Hepatic stellate cell (primary cell): ENCODE measurements around the gene BMP10.
"Not testable (repeated sequence)": the region's sequence is repeated elsewhere in the genome, so short reads cannot be mapped to it uniquely, and the experiment has no call there.

ENCODE experiments used
- DNase-seq: peaks from one replicate; pipeline ENCODE4 v3.0.0; 2011; ENCODE audit warnings: low spot score

The BMP10 gene

DNA sequence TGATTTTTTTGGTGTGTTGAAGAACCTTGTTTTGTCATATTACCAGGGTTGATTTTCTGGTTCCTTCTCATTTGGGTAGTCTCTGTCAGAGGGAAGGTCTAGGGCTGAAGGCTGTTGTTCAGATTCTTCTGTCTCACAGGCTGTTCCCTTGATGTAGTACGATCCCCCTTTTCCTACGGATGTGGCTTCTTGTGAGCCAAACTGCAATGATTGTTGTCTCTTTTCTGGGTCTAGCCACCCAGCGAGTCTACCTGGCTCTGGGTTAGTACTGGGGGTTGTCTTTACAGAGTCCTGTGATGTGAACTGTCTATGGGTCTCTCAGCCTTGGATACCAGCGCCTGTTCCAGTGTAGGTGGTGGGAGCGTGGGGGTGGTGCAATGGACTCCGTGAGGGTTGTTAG is 24.8 kb upstream of the BMP10 start:
- DNase-seq, result not testable (repeated sequence)

DNA sequence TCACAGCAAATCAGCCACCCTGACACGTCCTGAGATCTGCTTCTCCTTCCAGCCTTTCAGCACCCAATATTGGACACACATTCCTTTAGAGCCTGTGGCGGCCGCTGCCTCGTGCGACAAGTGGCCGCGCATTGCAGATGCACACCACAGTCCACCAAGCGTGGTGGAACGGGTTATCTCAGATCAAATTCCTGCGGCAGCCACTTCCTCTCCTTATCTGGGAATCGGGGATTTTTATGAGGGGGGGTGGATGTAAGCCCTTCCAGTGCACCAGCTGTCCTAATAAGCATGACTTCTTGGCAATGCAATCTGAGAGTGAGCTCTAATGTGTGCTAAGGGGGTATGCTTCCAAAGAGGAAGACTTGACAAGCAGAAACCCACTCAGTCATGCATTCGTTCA is 18.3 kb upstream of the BMP10 start:
- DNase-seq, result peak; percentile 72

GRCh38 chr2:68889021-68889420 is 17.8 kb upstream of the BMP10 start:
- DNase-seq, result no peak

DNA sequence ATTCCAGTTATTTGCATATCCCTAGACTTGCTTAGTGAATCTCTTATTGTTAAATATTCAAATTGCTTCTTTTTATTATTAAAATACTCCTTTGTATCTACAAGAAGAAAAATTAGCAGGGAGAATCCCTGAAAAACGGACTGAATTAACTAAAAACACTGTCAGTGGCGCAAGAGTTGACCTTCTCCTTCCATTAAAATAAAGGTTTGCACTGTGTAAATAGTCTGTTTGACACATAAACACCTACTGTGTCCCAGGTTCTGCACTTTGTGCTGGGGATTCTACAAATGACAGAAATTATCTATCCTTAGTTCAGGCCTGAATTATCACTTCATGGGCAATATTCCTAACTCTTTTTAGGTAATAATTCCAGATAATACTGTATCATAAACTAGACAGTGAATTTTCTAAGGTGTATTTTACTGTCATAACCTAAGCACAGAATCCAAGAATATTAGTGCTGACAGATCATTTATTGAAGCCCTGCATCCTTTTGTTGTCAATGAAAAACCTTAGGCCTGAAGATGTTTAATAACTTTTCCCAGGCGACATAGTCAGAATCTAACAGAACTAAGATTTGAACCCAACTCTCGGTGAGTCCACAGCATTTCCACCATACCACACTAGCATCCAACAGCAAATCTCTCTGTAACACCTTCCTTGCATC is 17.0 kb upstream of the BMP10 start:
- no peak for DNase-seq

DNA sequence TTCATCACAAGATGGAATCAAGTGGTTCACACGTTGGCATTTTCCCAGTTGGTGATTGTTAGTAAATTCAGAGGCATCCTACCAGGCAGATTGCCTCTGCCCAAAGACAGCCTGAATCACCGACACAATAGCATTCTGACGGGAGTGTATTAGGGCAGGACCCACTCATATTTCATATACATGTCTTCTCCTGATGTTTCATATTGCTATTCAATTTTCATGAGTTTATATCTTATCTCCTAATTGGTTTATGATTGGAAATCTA is 14.5 kb upstream of the BMP10 start:
- no peak for DNase-seq

DNA sequence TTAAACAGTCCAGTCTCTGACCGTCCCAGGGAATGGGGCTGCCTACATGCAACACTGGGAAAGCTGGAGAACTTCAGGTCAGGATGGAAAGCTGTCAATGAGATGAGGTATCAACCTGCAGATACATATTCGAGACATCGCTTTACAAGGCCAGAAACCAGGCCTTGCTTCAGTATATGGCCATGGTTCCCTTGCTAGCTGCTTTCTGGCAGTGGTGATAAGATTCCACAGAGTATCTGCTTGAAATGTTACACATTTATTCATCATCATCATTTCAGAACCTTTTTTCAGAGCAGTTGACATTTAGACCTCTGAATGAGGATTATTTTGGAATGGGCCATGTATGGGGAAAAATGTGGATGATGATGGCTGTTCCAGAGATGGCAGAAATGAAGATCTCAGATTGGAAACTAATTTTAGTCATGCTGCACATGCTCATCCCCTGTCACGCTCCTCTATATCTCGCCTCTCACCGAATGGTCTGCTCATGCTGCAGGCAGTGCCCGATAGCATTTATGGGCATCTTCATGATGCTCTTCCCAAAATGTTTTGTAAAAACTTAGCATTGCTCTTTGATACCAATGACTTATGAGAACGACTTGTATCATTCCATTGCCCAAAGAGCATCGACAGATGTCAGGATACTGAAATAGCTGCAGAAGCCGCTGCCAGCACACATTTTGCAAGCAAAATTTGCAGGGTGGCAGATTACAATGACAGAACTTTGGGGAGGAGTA is 14.0 kb upstream of the BMP10 start:
- no peak for DNase-seq

DNA sequence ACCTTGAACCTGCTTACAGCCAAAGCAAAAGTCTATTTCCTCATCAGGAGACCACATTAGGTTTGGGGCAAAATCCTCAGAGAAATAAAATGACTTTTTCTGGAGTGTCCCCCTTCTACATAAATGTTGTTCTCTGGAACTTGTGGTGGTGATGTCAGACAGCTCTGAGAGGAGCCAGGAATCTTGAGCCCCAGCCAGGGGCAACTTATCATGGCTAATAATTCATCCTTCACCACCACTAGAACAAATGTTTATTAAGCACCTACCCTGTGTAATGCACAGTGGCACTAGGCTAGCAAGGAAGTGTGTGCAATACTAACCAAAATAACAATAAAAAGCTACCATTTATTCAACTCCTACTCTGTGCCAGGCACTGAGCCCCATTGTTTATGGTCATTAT is 9.0 kb upstream of the BMP10 start:
- no peak for DNase-seq

- DNase-seq, result peak; percentile 21
Observed at GRCh38 chr2:68879296-68879695, 8.1 kb upstream of the BMP10 start.

- DNase-seq, result no peak
Observed at GRCh38 chr2:68878753-68879152, 7.6 kb upstream of the BMP10 start.

- DNase-seq, result no peak
Observed at GRCh38 chr2:68878071-68878711, 7.0 kb upstream of the BMP10 start.

DNA sequence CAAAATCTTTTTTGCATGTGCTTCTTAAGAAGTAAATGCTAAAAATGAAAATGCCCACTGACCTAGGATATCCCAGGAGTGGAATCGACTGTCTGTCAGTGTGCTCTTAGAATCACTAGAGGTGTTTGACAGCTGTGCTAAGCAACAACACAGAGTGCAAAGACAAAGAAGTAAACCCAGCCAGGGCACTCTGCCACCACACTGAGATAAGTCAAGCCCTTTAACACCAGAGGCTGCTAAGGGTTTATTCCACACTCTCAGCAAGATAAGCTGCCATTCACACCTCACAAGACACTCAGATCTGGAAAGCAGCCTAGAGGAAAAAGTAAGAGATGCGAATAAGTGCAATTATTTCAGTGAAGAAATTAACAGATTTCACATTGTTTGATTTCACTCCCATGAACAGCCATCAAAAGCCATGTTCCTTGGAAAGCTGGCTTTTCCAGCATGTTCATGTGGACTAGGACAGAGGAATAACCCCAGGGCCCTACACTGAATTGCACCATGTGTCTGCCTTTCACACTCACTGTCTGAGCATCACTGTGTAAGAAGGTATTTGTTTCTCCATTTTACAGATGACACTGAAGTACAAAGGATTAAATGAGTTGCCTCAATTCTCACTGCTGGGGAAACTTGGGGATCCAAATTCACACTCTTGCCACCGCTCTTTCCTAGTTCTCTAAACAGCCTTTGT is 6.0 kb upstream of the BMP10 start:
- DNase-seq, result no peak

GRCh38 chr2:68870215-68870614 is 982 bp downstream of the BMP10 start:
- no peak for DNase-seq

- no peak for DNase-seq
Observed at GRCh38 chr2:68865108-68865507, 6.1 kb downstream of the BMP10 start.

GRCh38 chr2:68863996-68864395 is 7.2 kb downstream of the BMP10 start:
- DNase-seq, result no peak

DNA sequence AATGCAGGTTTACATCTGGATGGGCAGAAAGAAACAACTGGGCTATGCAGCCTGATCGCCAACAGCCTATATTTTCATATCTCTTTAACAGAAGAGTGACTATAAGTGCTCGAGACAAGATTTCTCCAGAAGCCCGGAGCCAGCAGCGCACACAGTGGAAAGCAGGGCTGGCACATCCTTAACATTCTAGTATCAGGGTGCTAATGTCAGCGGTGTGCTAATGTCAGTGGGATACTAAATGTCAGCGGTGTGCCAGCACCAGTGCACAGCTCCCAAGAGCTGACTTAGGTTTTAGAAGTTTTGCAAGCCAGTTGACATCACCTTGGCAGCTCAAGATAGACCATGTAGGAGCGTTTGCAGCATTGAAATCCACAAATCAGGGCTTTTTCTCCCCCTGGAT is 8.3 kb downstream of the BMP10 start:
- no peak for DNase-seq

GRCh38 chr2:68861330-68861729 is 9.9 kb downstream of the BMP10 start:
- no peak for DNase-seq

- no peak for DNase-seq
Observed at GRCh38 chr2:68860111-68860510, 11.1 kb downstream of the BMP10 start.

GRCh38 chr2:68857855-68858456 is 13.2 kb downstream of the BMP10 start:
- DNase-seq, result no peak

GRCh38 chr2:68857202-68857845 is 13.9 kb downstream of the BMP10 start:
- no peak for DNase-seq

DNA sequence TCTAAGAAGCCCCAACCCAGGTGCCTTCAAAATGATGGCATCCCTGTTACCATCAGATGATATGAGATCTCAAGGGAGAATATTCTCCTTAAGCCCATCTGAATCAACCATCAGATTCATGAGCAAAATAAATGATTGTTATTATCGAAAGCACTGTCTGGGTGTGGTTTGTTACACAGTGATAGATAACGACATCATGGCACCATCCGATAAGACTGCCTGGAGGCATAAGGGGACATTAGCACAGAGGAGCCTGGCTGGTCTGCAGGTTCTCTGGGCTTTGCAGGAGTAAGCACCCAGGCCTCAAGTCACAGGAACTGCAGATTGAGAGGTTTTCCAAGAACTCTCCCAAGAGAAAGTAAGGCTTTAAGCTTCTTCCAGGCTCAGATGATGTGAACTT is 15.6 kb downstream of the BMP10 start:
- no peak for DNase-seq

DNA sequence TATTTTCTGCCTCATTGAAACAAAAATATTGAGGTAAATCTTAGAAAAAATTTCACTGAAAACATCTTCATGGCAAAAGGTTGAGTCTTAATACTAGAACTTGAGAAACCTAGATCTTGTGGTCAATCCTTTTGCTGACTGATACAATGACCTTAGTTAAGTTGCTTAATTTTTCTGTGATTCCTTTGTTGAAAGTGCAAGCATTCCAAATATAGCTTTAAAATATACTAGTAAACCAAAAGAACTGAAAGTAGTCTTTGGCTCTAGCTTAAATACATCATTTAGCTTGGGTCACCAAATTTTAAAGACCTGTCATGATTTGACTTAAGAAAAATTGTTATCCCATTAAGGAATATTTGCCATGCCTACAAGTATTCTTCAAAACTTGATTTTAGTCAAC is 16.7 kb downstream of the BMP10 start:
- no peak for DNase-seq

DNA sequence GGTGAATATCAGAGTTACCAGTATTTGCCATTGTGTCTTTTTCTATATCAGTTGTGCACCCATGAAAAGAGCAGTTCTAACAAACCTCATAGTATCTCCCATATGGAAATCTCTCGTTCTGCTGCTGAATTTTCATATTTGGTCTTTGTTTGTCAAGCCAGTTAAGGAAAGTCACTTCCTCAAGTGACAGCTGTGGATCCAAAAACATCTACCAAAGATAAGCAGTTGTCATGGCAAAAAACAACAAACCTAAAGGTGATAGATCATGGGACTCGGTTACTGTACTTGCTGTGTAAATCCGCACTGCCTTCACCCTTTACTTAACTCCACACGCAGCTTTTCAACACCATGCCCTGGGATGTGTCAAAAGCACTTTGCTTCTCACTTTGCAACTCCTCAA is 17.3 kb downstream of the BMP10 start:
- DNase-seq, result no peak
